NCI-H2196 treated with DMSO at 0.1 percent for 48 hours (cell line): ENCODE measurements around the gene PCNX1.

Source experiments
- DNase-seq: peaks from one replicate; lab custom pipeline; 2025; ENCODE audit not compliant: unreplicated experiment; lab: John Stamatoyannopoulos, UW

The PCNX1 gene

GRCh38 chr14:70888681-70889175 lies 18.5 kb upstream of the PCNX1 start:
- DNase-seq = no peak

DNA sequence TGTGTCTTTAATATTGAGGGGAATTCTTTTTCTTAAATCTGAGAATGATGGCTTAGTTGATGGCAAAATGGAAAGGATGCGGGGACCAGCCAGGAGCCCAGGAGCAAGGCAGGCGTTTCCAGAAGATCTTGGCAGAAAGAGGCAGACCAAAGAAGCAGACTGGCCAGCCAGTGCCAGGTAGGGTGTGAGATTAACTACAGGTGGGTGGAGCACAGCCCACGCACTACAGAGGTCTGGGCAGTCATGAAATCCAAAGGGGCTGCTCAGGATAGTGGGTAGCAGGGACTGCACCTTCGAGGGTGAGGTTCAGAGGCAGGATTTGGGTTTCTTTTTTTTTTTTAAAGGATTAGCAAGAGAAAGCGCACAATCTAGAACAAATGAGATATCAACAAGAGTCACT lies 17.7 kb upstream of the PCNX1 start:
- no peak for DNase-seq

DNA sequence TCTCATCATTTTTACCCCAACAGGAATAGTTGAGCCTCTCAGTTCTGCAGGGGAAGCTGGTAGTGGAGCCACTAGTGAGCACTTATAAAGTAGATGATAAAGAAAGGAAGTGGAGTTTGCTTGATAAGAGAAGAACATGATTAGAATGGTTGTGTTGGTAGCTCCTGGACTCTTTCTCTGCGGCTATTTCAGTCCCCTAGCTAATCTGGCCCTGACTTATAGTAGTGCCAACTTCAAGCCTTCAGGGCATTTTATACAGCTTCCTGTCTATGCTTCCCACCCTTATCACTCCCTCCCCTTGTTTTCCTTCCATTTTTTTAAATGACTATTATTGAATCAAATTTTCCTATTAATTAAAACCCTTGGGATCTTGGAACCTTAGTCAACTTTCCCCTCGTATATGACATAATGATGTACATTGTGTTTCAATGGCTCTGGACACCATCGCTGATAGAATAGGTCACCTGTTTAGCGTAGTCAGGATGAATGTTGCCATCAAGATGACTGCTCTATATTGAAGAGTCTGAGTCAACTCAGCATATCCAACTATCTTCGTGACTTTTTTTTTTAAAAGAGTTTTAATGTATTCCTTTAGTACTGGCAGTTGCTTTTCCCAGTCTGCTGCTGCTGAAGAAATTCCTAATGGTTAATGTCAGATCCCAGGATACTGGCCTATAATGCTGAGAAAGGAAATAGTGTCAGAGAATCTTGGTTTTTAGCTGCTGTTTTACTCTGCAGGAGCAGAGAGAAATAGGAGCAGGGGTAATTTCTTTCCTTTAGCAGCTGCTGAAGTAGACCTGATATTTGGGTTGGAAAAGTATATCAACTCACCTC lies 16.2 kb upstream of the PCNX1 start:
- no peak for DNase-seq

GRCh38 chr14:70891737-70892136 lies 15.5 kb upstream of the PCNX1 start:
- DNase-seq = no peak

- no peak for DNase-seq
Observed at GRCh38 chr14:70893062-70893845, 14.0 kb upstream of the PCNX1 start.

- no peak for DNase-seq
Observed at GRCh38 chr14:70893858-70894291, 13.4 kb upstream of the PCNX1 start.

DNA sequence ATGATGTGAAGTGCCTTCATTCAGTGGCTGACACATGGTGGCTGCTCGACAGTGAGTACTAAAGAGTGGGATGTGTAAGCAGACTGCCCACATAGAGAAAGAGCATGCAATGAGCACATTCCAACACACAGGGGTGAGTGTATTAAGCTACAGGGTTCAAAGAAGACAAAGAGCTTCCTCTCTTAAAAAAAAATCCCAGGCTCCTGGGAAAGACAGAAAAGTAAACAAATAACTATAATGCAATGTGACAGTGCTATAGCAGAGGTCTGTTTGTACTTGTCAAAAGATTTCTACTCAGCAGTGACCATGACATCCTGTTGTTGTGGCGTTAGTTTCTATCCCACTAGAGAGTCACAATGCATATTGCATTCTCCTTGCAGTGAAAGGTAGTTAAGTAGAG lies 12.4 kb upstream of the PCNX1 start:
- no peak for DNase-seq

DNA sequence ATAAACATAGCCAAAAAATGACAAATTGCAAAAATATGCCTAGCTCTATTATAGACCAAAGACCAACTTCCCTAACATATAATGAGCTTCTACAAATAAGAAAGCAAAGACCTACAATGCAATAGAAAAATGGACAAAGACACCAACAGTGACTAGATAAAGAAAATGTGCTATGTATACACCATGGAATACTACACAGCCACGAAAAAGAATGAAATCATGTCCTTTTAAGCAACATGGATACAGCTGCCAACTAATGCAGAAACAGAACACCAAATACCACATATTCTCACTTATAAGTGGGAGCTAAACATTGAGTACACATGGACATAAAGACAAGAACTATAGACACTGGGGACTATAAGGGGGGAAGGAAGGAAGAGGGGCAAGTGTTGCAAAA lies 10.9 kb upstream of the PCNX1 start:
- DNase-seq = no peak

DNA sequence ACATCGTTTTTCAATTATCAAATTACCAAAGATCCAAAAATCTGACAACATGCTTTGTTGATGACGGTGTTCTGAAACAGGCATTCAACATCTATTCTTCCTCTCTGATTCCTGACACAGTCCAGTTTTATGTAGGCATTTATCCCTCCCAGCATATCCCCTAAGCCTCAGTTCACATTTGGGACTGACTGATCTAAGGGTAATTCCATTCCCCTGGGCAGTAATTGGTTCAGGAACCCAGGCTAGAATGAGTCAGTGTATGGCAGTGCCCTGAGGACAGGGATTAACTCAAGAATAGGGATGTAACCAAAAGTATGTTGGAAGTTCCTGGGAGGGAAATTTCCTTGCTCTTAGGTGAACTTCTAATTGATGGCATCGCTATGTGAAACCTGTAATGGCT lies 10.3 kb upstream of the PCNX1 start:
- no peak for DNase-seq

GRCh38 chr14:70897464-70897863 lies 9.8 kb upstream of the PCNX1 start:
- DNase-seq = no peak

DNA sequence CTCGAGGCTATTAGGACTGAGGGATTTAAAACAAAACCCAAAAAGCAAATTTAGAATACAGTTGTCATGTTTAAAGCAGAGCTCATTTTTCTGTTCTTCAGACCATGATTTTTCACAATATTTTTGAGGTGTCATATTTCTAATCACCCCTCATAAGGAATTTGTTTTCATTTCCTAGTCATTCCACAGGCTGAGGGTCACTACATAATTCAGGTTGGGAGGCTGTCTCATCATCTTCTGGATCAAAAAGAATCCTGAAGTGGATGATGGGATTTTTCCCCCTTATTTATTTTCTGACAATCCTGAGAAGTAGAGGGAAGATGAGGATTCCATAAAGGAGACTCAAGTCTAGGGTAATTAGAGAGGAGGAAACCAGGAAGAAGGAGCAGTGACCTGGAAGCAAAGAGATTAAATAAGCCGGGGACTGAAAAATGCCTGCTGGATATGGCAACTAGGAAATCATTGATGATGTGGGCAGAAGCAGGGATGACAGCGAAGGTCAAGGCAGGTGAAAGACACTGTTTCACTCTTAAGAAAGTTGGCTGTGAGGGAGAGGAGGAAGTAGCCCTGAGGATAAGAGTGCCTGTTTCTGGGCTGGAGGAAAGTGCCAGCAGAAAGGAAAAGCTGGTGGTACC lies 9.0 kb upstream of the PCNX1 start:
- no peak for DNase-seq

DNA sequence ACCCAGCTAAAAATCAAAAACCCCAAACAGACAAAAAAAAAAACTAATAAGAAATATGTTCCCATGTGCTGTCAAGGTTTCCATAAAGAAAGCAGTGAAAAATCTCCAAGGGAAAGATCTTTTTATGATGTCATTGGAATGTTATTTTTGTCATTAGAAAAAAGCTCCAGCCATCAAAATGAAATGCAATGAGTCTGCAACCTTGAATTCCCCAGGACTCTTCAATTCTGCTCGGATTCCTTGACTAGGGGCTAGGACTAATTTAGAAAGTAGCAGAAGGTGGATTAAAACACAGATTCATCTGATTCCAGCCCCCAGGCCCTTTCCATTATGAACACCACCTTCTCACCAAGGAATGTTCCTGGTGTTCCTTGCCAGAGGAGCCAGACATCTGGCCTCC lies 6.0 kb upstream of the PCNX1 start:
- DNase-seq = no peak

DNA sequence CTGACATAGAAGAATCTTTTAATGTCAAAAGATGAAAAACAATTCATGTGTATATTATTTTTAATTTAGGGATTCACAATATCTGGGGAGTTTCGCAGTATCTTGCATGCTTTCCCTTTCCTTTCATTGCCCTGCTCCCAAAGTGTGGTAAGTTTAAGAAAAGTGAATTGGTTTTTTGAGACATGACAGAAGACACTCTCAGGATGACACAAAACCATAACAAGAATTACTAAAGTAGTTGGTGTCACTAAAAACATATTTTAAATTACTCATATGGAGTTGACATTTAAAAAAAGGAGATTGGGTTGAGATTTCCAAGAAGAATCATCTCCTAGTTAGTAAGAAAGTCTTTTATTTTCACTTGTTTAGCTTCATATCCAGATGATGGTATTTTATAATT lies 5.1 kb upstream of the PCNX1 start:
- DNase-seq = no peak

GRCh38 chr14:70904373-70904772 lies 2.9 kb upstream of the PCNX1 start:
- no peak for DNase-seq

DNA sequence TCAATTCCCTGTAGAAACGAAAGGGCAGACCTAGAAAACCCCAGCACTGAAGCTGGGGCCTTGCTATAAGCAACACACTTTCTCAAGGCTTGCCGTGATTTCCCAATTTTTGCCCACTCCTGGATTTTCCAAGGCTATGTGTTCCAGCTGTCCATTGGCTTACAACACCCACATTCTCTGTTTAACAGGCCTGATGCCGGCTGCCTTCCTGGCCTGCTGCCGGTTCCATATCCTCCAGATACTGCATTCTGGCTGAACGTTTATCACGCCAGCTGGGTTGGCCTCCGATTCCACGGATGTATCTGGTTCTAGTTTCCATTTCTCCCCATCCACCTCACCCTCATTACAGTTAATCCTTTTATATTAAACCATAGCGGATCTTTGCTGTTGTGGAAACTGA lies 2.0 kb upstream of the PCNX1 start:
- DNase-seq = no peak

DNA sequence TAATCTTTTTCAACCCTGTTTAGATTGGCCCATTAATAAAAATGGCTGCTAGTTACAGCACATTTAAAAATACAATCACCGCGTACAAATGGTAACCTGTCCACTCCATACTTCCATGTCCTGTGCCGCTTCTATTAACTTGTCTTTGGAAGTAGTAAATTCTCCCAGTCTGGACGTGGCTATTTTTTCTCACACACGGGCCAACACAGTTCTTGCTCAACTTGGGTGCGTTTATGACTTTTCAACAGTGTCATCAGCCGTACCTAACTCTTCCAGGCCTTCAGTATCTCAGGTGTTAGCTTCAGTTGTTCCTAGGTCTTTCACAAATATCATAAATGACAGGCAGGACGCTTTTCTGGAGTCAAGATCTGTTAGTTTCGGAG lies 475 bp upstream of the PCNX1 start:
- DNase-seq = no peak

- DNase-seq = peak; percentile 3
Observed at GRCh38 chr14:70907996-70908934, 1.0 kb downstream of the PCNX1 start.

DNA sequence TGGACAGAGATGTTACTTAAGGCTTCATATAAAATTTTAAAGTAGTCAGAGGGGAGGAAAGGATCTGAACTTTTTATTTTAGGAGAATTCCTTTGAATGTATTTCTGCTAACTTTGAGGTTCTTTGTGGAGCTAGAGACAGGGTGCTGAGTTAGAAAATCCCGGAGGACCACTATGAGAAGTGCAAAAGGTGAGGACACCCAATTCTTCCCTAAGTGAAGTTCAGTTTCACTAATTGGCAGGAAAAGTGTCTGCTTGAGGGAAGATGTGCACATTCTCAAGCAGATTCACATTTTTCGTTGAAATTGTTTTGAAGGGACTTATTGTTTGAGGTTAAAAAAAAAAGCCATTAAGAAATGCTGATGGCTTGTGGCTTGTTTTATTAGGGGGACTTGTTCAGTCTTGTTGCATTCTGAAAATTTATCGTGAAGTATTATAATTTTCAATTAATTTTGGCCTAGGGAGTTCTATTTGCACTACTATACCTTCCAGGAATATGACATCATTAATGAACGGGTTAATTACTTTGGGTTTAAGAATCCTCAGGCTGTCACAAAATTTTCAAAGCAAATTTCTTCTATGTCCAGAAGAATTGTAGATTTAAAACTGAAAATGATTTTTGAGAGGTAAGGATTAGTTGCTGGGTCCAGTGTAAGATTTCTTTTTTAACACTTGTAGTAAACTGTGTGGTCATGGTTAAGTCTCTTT lies 1.8 kb downstream of the PCNX1 start:
- DNase-seq = no peak

- no peak for DNase-seq
Observed at GRCh38 chr14:70909733-70910614, 2.7 kb downstream of the PCNX1 start.
